Measurements from ENCODE around the gene ACP1. TPM values are rescaled to one million over a fixed set of nuclear protein-coding genes. Genes with fewer than 3 reads are reported as not detected.

ACP1 gene
- total and polyA plus RNA-seq, 2 of the 8 experiments (the other 6 are each of a cell fraction or from before 2014, with no cell fraction given) = 115 to 155 TPM

DNA sequence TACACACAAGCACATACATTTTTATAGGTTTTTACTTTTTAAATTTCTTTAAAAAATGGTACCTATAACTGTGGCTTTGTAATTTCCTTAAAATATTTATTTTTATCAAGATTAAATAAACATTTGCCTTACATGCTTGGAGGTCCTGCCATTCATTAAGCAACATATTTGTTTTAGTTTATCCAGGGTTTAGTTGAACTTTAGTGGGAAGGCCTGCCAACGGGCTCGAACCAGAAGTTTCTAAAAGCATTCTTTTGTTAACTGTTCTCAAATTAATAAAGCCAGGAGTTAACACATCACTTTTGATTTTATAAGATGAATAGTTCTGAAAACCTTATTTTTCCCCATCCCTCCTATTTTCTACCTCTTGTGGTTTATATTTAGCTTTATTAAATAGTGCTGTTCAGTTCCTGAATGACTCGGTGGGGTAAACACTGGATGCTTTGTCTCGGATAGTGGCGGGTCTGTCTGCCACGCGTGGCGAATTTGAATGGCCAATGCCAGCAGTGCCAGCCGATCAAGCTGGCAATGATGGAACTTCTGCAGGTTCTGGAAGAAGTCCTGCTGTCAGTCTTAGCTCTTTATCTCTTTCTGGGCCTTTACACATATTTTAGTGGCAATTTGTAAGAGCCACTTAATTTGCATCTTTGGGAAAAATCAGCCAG, 33.1 kb upstream of the ACP1 start (continued):
- no peak for TF ChIP-seq RXRA (IDR thresholded peaks at IDR 0.05; ENCODE audit: insufficient read depth, low read depth, low read length)

Measured in H1 (cell line).